IMR-90 (cell line): ENCODE results near the gene FAM120A.

Source experiments
- CEBPB ChIP-seq: IDR thresholded peaks from 2 replicates; pipeline ENCODE4 v1.6.1; 2012; ENCODE audit warnings: low read depth, low read length, improper control_type of control experiment
- MAFK ChIP-seq: IDR thresholded peaks from 2 replicates; pipeline ENCODE4 v1.6.1; 2012; ENCODE audit warnings: low read depth, low read length, improper control_type of control experiment
- POLR2A ChIP-seq: IDR thresholded peaks from 2 replicates; pipeline ENCODE4 v1.6.1; 2012; ENCODE audit warnings: mild to moderate bottlenecking, low read depth, low read length
- RCOR1 ChIP-seq: IDR thresholded peaks from 2 replicates; pipeline ENCODE4 v1.6.1; 2012; ENCODE audit warnings: mild to moderate bottlenecking, low read length, improper control_type of control experiment; ENCODE audit not compliant: insufficient replicate concordance
- SMC3 ChIP-seq: fragments of 150-350 bp; IDR thresholded peaks from 2 replicates; pipeline ENCODE4 v1.6.1; 2016; ENCODE audit warnings: low read depth, mild to moderate bottlenecking, antibody characterized with exemption, low read length, moderate library complexity
- TF ChIP-seq, protein P1 (sequence below): conservative IDR thresholded peaks from 2 replicates; pipeline ENCODE4 v1.5.1; 2012; ENCODE audit warnings: mild to moderate bottlenecking, low read depth, low read length, improper control_type of control experiment
- TF ChIP-seq, protein P2 (sequence below): fragments of 150-350 bp; IDR thresholded peaks from 2 replicates; pipeline ENCODE4 v1.6.1; 2016; ENCODE audit warnings: low read depth, mild to moderate bottlenecking, low read length, moderate library complexity, borderline replicate concordance
- TF ChIP-seq, protein P3 (sequence below): fragments of 150-350 bp; IDR thresholded peaks from 2 replicates; pipeline ENCODE4 v1.6.1; 2017; ENCODE audit warnings: mild to moderate bottlenecking, antibody characterized with exemption, low read length, low read depth

DNA sequence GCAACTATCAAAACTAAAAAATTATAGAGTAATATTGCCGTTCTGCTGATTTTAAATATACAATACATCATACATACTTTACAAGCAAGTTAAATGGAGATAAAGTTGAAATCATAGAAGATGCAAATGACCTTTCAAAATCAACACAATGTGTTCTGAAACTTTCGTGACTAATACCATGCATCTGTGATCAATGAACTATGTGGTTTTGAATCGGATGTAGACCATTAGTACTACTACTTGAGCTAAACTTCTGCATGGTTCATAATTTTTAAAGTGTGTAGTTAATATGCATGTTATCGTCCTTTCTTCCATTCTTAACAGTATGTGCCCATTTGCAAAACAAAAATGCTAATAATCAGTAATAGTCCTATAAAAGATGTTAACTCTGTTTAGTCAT is 113.6 kb downstream of the FAM120A start:
- TF ChIP-seq, protein P1, sequence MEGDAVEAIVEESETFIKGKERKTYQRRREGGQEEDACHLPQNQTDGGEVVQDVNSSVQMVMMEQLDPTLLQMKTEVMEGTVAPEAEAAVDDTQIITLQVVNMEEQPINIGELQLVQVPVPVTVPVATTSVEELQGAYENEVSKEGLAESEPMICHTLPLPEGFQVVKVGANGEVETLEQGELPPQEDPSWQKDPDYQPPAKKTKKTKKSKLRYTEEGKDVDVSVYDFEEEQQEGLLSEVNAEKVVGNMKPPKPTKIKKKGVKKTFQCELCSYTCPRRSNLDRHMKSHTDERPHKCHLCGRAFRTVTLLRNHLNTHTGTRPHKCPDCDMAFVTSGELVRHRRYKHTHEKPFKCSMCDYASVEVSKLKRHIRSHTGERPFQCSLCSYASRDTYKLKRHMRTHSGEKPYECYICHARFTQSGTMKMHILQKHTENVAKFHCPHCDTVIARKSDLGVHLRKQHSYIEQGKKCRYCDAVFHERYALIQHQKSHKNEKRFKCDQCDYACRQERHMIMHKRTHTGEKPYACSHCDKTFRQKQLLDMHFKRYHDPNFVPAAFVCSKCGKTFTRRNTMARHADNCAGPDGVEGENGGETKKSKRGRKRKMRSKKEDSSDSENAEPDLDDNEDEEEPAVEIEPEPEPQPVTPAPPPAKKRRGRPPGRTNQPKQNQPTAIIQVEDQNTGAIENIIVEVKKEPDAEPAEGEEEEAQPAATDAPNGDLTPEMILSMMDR, result no peak
- TF ChIP-seq, protein P2, sequence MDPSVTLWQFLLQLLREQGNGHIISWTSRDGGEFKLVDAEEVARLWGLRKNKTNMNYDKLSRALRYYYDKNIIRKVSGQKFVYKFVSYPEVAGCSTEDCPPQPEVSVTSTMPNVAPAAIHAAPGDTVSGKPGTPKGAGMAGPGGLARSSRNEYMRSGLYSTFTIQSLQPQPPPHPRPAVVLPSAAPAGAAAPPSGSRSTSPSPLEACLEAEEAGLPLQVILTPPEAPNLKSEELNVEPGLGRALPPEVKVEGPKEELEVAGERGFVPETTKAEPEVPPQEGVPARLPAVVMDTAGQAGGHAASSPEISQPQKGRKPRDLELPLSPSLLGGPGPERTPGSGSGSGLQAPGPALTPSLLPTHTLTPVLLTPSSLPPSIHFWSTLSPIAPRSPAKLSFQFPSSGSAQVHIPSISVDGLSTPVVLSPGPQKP, result no peak
- TF ChIP-seq CEBPB (no peak), SMC3 (no peak), RCOR1 (no peak), POLR2A (no peak), MAFK (no peak)
- TF ChIP-seq, protein P3, sequence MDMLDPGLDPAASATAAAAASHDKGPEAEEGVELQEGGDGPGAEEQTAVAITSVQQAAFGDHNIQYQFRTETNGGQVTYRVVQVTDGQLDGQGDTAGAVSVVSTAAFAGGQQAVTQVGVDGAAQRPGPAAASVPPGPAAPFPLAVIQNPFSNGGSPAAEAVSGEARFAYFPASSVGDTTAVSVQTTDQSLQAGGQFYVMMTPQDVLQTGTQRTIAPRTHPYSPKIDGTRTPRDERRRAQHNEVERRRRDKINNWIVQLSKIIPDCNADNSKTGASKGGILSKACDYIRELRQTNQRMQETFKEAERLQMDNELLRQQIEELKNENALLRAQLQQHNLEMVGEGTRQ, result no peak
